GM12878 (cell line): ENCODE results near the gene OLFML2A. TPM values are rescaled to one million over a fixed set of nuclear protein-coding genes. Genes with fewer than 3 reads are reported as not detected.

Experiments used
- ATAC-seq: fragments of 200-7000 bp; cut with Tn5 transposase; 3 replicates; pipeline ENCODE4 v1.9.1; 2020; ENCODE audit warnings: mild to moderate bottlenecking, moderate library complexity
- BruUV-seq: library from RNA; stranded (reverse); fragments of 400-500 nt; replicated peaks from 2 replicates; lab custom pipeline; 2021; lab: Mats Ljungman, UMichigan
- CTCF ChIA-PET: fragments of 300-600 bp; sonication (Branson Sonifier 250); formaldehyde crosslinking; extraction: SDS; loops from one replicate; lab custom pipeline; 2021; ENCODE audit warnings: inconsistent platforms; lab: Yijun Ruan, JAX
- POLR2A ChIA-PET: fragments of 350-600 bp; formaldehyde crosslinking; extraction: SDS; loops from one replicate; lab custom pipeline; 2021; ENCODE audit warnings: inconsistent platforms; lab: Charles Lee
- RAD21 ChIA-PET: fragments of 300-600 bp; sonication (Branson Sonifier 250); formaldehyde crosslinking; loops from one replicate; lab custom pipeline; 2023; ENCODE audit warnings: antibody characterized with exemption; ENCODE audit not compliant: unreplicated experiment; lab: Charles Lee
- SMC1A ChIA-PET: fragments of 300-600 bp; sonication (Branson Sonifier 250); formaldehyde crosslinking; loops from one replicate; lab custom pipeline; 2023; ENCODE audit not compliant: unreplicated experiment, uncharacterized antibody; lab: Charles Lee
- DNase-seq: peaks from one replicate; pipeline ENCODE4 v3.0.0-alpha.2; 2011; ENCODE audit warnings: low read depth, low spot score
- FAIRE-seq: peaks from 3 replicates; lab custom pipeline; 2011; peaks lifted over from hg19 to GRCh38; lab: Jason Lieb, UNC
- H2AFZ ChIP-seq: 2 replicates; pipeline ENCODE4 v1.6.0; 2011; ENCODE audit warnings: low read depth, low read length, control low read depth; ENCODE audit not compliant: control insufficient read depth
- H3K27ac ChIP-seq: 2 replicates; pipeline ENCODE4 v1.5.1; 2011; ENCODE audit warnings: control low read depth; ENCODE audit not compliant: control insufficient read depth, insufficient read depth
- H3K27me3 ChIP-seq, 2 experiments: replicated peaks in 1 of 2; 2 replicates each; pipeline versions ENCODE4 v1.6.0 to v1.6.1; 2011; ENCODE audit warnings: low read length in 1 of 2; ENCODE audit not compliant: control insufficient read depth in 2 of 2, insufficient read depth in 2 of 2
- H3K36me3 ChIP-seq, 2 experiments: 2 replicates each; pipeline ENCODE4 v1.5.1; 2011; ENCODE audit warnings: low read length in 1 of 2; ENCODE audit not compliant: control insufficient read depth in 2 of 2, insufficient read depth in 2 of 2
- H3K4me1 ChIP-seq: 2 replicates; pipeline ENCODE4 v1.6.1; 2011; ENCODE audit warnings: mild to moderate bottlenecking, low read length, moderate library complexity, mixed read lengths; ENCODE audit not compliant: control insufficient read depth, insufficient read depth
- H3K4me2 ChIP-seq: 2 replicates; pipeline ENCODE4 v1.6.0; 2011; ENCODE audit warnings: control low read depth; ENCODE audit not compliant: control insufficient read depth, insufficient read depth
- H3K4me3 ChIP-seq: fragments of 200-600 bp; sonication (generic); 2 replicates; pipeline ENCODE4 v1.5.1; 2016
- H3K79me2 ChIP-seq: 2 replicates; pipeline ENCODE4 v1.6.0; 2011; ENCODE audit warnings: low read length; ENCODE audit not compliant: control insufficient read depth, insufficient read depth
- H3K9ac ChIP-seq: 2 replicates; pipeline ENCODE4 v1.8.0; 2011; ENCODE audit warnings: low read length, control low read depth, mixed read lengths; ENCODE audit not compliant: control insufficient read depth, insufficient read depth
- H3K9me3 ChIP-seq: replicated peaks from 3 replicates; pipeline ENCODE4 v1.5.1; 2011; ENCODE audit warnings: mild to moderate bottlenecking, low read length; ENCODE audit not compliant: control insufficient read depth, insufficient read depth
- H4K20me1 ChIP-seq: 2 replicates; pipeline ENCODE4 v1.6.0; 2011; ENCODE audit not compliant: control insufficient read depth, insufficient read depth
- CBX3 ChIP-seq: fragments of 200-600 bp; sonication (generic); IDR thresholded peaks from 2 replicates; pipeline ENCODE4 v1.6.1; 2016; ENCODE audit warnings: low read depth, borderline replicate concordance
- CUX1 ChIP-seq: IDR thresholded peaks from 2 replicates; pipeline ENCODE4 v1.6.1; 2012; ENCODE audit warnings: improper control_type of control experiment, low read depth, low read length; ENCODE audit not compliant: insufficient replicate concordance
- EGR1 ChIP-seq, 2 experiments: IDR thresholded peaks; 1 replicate in 1 of 2; 2 replicates in 1 of 2; pipeline ENCODE4 v1.6.1; 2011 to 2012; ENCODE audit warnings: low read depth in 2 of 2, low read length in 2 of 2, borderline replicate concordance in 1 of 2, mild to moderate bottlenecking in 1 of 2, moderate library complexity in 1 of 2
- FOXM1 ChIP-seq: IDR thresholded peaks from 2 replicates; pipeline ENCODE4 v1.6.1; 2012; ENCODE audit warnings: low read depth, mild to moderate bottlenecking, inconsistent platforms, low read length, moderate library complexity
- JUNB ChIP-seq: IDR thresholded peaks from 2 replicates; pipeline ENCODE4 v1.6.1; 2016; ENCODE audit warnings: antibody characterized with exemption, mild to moderate bottlenecking
- NRF1 ChIP-seq: conservative IDR thresholded peaks from 2 replicates; pipeline ENCODE4 v1.6.1; 2011; ENCODE audit warnings: mild to moderate bottlenecking, low read depth, low read length, improper control_type of control experiment
- SP1 ChIP-seq: IDR thresholded peaks from one replicate; pipeline ENCODE4 v1.6.1; 2011; ENCODE audit warnings: low read depth, low read length
- SUPT20H ChIP-seq: IDR thresholded peaks from 2 replicates; pipeline ENCODE4 v1.6.1; 2011; ENCODE audit warnings: low read depth, mild to moderate bottlenecking, low read length, moderate library complexity, borderline replicate concordance; ENCODE audit not compliant: control insufficient read depth
- ZNF24 ChIP-seq: fragments of 450-650 bp; IDR thresholded peaks from 2 replicates; pipeline ENCODE4 v1.6.1; 2017; ENCODE audit warnings: antibody characterized with exemption, mild to moderate bottlenecking
- WGBS: methylation state at CpG from one replicate; pipeline ENCODE4 v1.1.6; 2016; ENCODE audit warnings: low lambda C conversion rate; ENCODE audit not compliant: insufficient replicate concordance, insufficient coverage; ENCODE audit errors: missing lambda C conversion rate; 5-methylcytosine and 5-hydroxymethylcytosine counted together
- in situ Hi-C: fragments of 300-500 bp; cut with MboI; formaldehyde crosslinking; loops from 9 replicates; pipeline ENCODE4 v1.14.3; 2018; ENCODE audit warnings: mixed read lengths
- intact Hi-C: fragments of 100-400 bp; cut with micrococcal nuclease; formaldehyde crosslinking; loops from one replicate; pipeline ENCODE4 v1.14.2; 2022; ENCODE audit not compliant: unreplicated experiment
- polyA plus RNA-seq, 11 experiments: library from polyadenylated mRNA; depleted of rRNA in 4 of 11; unstranded in 6 of 11; stranded (reverse) in 5 of 11; fragments of >200 nt; fragmentation: Nextera tagmentation in 4 of 11; fragmentation: Illumina TruSeq in 1 of 11; extraction: Ambion mirVana in 4 of 11; extraction: Trizol in 1 of 11; gene quantifications; 1 replicate in 1 of 11; 2 replicates in 10 of 11; pipeline versions ENCODE4 v1.2.1 to v1.2.3, GENCODE V29; 2011 to 2016; ENCODE audit warnings: inconsistent platforms in 2 of 11, missing spikeins in 2 of 11, low read depth in 1 of 11
- total RNA-seq, 4 experiments: library from RNA; depleted of rRNA in 3 of 4; stranded (reverse); fragments of >200 nt in 3 of 4; fragmentation: Illumina TruSeq in 1 of 4; extraction: Trizol in 1 of 4; gene quantifications; 2 replicates each; pipeline versions ENCODE4 v1.2.1 to v1.2.3, GENCODE V29; 2013 to 2021

OLFML2A gene
- total and polyA plus RNA-seq, 10 of the 15 experiments (the other 5 are each of a cell fraction or from before 2014, with no cell fraction given), result 0.02 to 0.13 (median 0.10) TPM; not detected in 4

- Histone ChIP-seq H3K36me3 (no peaks in the 10 kb centered on the region), H3K9me3 (no peaks in the 10 kb centered on the region), H3K9ac (no peak overlapping the region), H2AFZ (peak overlapping the region; percentile 20; the same call in 1 of the 2 replicates), H3K4me1 (peaks cover 15% of the 10 kb centered on the region), H3K27ac (no peak overlapping the region), H3K4me3 (peak overlapping the region; percentile 62), H3K27me3 (peaks cover 5 to 6% of the 10 kb centered on the region in 2 experiments), H4K20me1 (no peaks in the 10 kb centered on the region), H3K4me2 (peak overlapping the region; percentile 86), H3K79me2 (no peaks in the 10 kb centered on the region)
- ChIA-PET RAD21 (interaction anchor here (1.0 to 1.6 kb wide), 3 partner anchors 69 to 152 kb away, joined by 3 to 23 read pairs (median 7); partner anchors contain the start of gene WDR38), SMC1A (interaction anchor here (0.6 to 9.9 kb wide), 4 partner anchors 13 to 117 kb away, joined by 3 to 233 read pairs (median 6); partner anchors contain the start of gene WDR38), CTCF (interaction anchor here (0.7 to 16.1 kb wide), 5 partner anchors 10 to 611 kb away, joined by 3 to 575 read pairs (median 4); partner anchors contain the start of genes ARPC5L, RPL35 and WDR38), POLR2A (interaction anchor here (1.0 to 3.0 kb wide), 2 partner anchors 76 to 117 kb away, joined by 5 to 8 read pairs; partner anchors contain the start of gene WDR38)
- BruUV-seq, result no TSS peak
- in situ Hi-C loops, result no loop called here
- no peak for TF ChIP-seq FOXM1
- intact Hi-C loops, result no loop called here
- DNase-seq (no peak), ATAC-seq (no peak), FAIRE-seq (no peak)
- WGBS, result 46% methylated on average over 12 of the region's 12 CpGs
Observed at GRCh38 chr9:124776618-124776953, 347 bp upstream of the OLFML2A start.

- no peak overlapping the region for H3K27ac ChIP-seq
- intact Hi-C loops, result no loop called here
- H3K4me2 ChIP-seq, result no peak overlapping the region
- peaks cover 5 to 6% of the 10 kb centered on the region in 2 experiments for H3K27me3 ChIP-seq
- no peaks in the 10 kb centered on the region for H3K36me3 ChIP-seq
- ChIA-PET CTCF (interaction anchor here (1.1 to 16.1 kb wide), 4 partner anchors 15 to 73 kb away, joined by 4 to 575 read pairs (median 5); partner anchors contain the start of genes ARPC5L, RPL35 and WDR38), POLR2A (interaction anchor here (0.5 to 1.3 kb wide), 3 partner anchors 62 to 252 kb away, joined by 3 to 5 read pairs (median 3); no protein-coding TSS in a partner anchor), SMC1A (interaction anchor here (0.8 to 1.3 kb wide), 3 partner anchors 11 to 74 kb away, joined by 3 to 4 read pairs (median 3); no protein-coding TSS in a partner anchor), RAD21 (interaction anchor here (0.7 to 2.0 kb wide), 3 partner anchors 18 to 75 kb away, joined by 3 to 12 read pairs (median 3); partner anchors contain the start of gene WDR38)
- 73% methylated on average over 11 of the region's 11 CpGs for WGBS
- no peaks in the 10 kb centered on the region for H3K9me3 ChIP-seq
- DNase-seq (no peak), ATAC-seq (no peak), FAIRE-seq (no peak)
- H4K20me1 ChIP-seq, result no peaks in the 10 kb centered on the region
- no peak overlapping the region for H3K9ac ChIP-seq
- H3K79me2 ChIP-seq, result no peaks in the 10 kb centered on the region
- no TSS peak for BruUV-seq
- no peak overlapping the region for H3K4me3 ChIP-seq
- H2AFZ ChIP-seq, result no peak overlapping the region
- in situ Hi-C loops, result no loop called here
- peaks cover 9% of the 10 kb centered on the region for H3K4me1 ChIP-seq
- TF ChIP-seq ZNF24 (no peak), EGR1 (IDR thresholded peaks at IDR 0.05; ENCODE audit: borderline replicate concordance in 1 of 2, low read depth in 2 of 2, low read length in 2 of 2) (no peak), NRF1 (no peak), SUPT20H (no peak), JUNB (no peak), SP1 (no peak), CBX3 (no peak), CUX1 (no peak)
Observed at GRCh38 chr9:124778575-124779367, 1.8 kb downstream of the OLFML2A start.
